HEK293 (cell line): ENCODE measurements around the gene SLC6A3.

Experiments
- CTCF ChIA-PET: fragments of 350-600 bp; formaldehyde crosslinking; extraction: SDS; loops from one replicate; lab custom pipeline; 2021; ENCODE audit warnings: antibody characterized with exemption; lab: Yijun Ruan, JAX
- POLR2A ChIA-PET: fragments of 300-600 bp; formaldehyde crosslinking; extraction: SDS; loops from one replicate; lab custom pipeline; 2020; ENCODE audit warnings: antibody characterized with exemption, inconsistent platforms; lab: Yijun Ruan, JAX
- H3K27ac ChIP-seq: fragments of 200-500 bp; sonication (Bioruptor generic); 2 replicates; pipeline ENCODE4 v1.5.1; 2014; ENCODE audit warnings: low read depth, low read length, control low read depth, inconsistent platforms; ENCODE audit errors: extremely low read depth
- H3K36me3 ChIP-seq, 2 experiments: fragments of 200-500 bp in 1 of 2; sonication (Bioruptor generic) in 1 of 2; 1 replicate in 1 of 2; 2 replicates in 1 of 2; pipeline ENCODE4 v1.5.1; 2014 to 2017; ENCODE audit warnings: inconsistent platforms in 2 of 2, low read length in 2 of 2; ENCODE audit not compliant: control insufficient read depth in 2 of 2, insufficient read depth in 1 of 2
- H3K4me1 ChIP-seq: fragments of 200-500 bp; sonication (Bioruptor generic); 2 replicates; pipeline ENCODE4 v1.5.1; 2014; ENCODE audit warnings: mild to moderate bottlenecking, low read length, inconsistent platforms; ENCODE audit not compliant: control insufficient read depth, insufficient read depth
- H3K4me3 ChIP-seq: 2 replicates; pipeline ENCODE4 v1.5.1; 2011; ENCODE audit warnings: low read depth, mild to moderate bottlenecking, control low read depth, low read length, moderate library complexity
- H3K9me3 ChIP-seq: fragments of 200-500 bp; sonication (Bioruptor generic); 2 replicates; pipeline ENCODE4 v1.5.1; 2014; ENCODE audit warnings: low read depth, low read length, inconsistent platforms; ENCODE audit not compliant: control insufficient read depth, insufficient read depth
- ATF2 ChIP-seq: fragments of 450-650 bp; formaldehyde crosslinking; IDR thresholded peaks from 2 replicates; pipeline ENCODE4 v1.5.1; 2016; ENCODE audit warnings: missing biosample characterization, missing genetic modification characterization, low read depth
- EGR2 ChIP-seq: fragments of 450-650 bp; formaldehyde crosslinking; IDR thresholded peaks from 2 replicates; pipeline ENCODE4 v1.5.1; 2016; ENCODE audit warnings: low read depth, missing biosample characterization, missing genetic modification characterization
- HOXD13 ChIP-seq: sonication (generic); formaldehyde crosslinking; IDR thresholded peaks from 2 replicates; pipeline ENCODE4 v1.8.0; 2022; ENCODE audit warnings: missing genetic modification reagents, borderline replicate concordance
- KLF8 ChIP-seq: fragments of 450-650 bp; formaldehyde crosslinking; IDR thresholded peaks from 2 replicates; pipeline ENCODE4 v1.5.1; 2016; ENCODE audit warnings: missing biosample characterization, missing genetic modification characterization
- REPIN1 ChIP-seq: fragments of 450-650 bp; formaldehyde crosslinking; IDR thresholded peaks from 2 replicates; pipeline ENCODE4 v1.5.1; 2017; ENCODE audit warnings: missing biosample characterization, missing genetic modification characterization, low read depth
- ZEB2 ChIP-seq: fragments of 450-650 bp; formaldehyde crosslinking; IDR thresholded peaks from 2 replicates; pipeline ENCODE4 v1.5.1; 2016; ENCODE audit warnings: missing biosample characterization, missing genetic modification characterization
- ZFHX2 ChIP-seq: fragments of 450-650 bp; formaldehyde crosslinking; conservative IDR thresholded peaks from 2 replicates; pipeline ENCODE4 v1.5.1; 2016; ENCODE audit warnings: missing biosample characterization, missing genetic modification characterization
- ZIC2 ChIP-seq: fragments of 450-650 bp; formaldehyde crosslinking; IDR thresholded peaks from 2 replicates; pipeline ENCODE4 v1.5.1; 2016; ENCODE audit warnings: missing biosample characterization, missing genetic modification characterization
- ZNF16 ChIP-seq: fragments of 450-650 bp; formaldehyde crosslinking; IDR thresholded peaks from 2 replicates; pipeline ENCODE4 v1.5.1; 2016; ENCODE audit warnings: low read depth, missing biosample characterization, missing genetic modification characterization
- ZNF202 ChIP-seq: fragments of 450-650 bp; formaldehyde crosslinking; IDR thresholded peaks from 2 replicates; pipeline ENCODE4 v1.5.1; 2016; ENCODE audit warnings: missing biosample characterization, missing genetic modification characterization, borderline replicate concordance
- ZNF266 ChIP-seq: fragments of 450-650 bp; formaldehyde crosslinking; IDR thresholded peaks from 2 replicates; pipeline ENCODE4 v1.5.1; 2016; ENCODE audit warnings: missing biosample characterization, missing genetic modification characterization, low read depth
- ZNF404 ChIP-seq: fragments of 450-650 bp; formaldehyde crosslinking; IDR thresholded peaks from 2 replicates; pipeline ENCODE4 v1.5.1; 2017; ENCODE audit warnings: missing biosample characterization, missing genetic modification characterization
- ZNF513 ChIP-seq: fragments of 450-650 bp; IDR thresholded peaks from 2 replicates; pipeline ENCODE4 v1.5.1; 2018; ENCODE audit warnings: missing biosample characterization, missing genetic modification characterization
- ZNF629 ChIP-seq: fragments of 450-650 bp; formaldehyde crosslinking; IDR thresholded peaks from 2 replicates; pipeline ENCODE4 v1.5.1; 2017; ENCODE audit warnings: missing biosample characterization, missing genetic modification characterization
- ZNF704 ChIP-seq: fragments of 450-650 bp; formaldehyde crosslinking; IDR thresholded peaks from 2 replicates; pipeline ENCODE4 v1.5.1; 2016; ENCODE audit warnings: missing biosample characterization, missing genetic modification characterization
- ZSCAN23 ChIP-seq: fragments of 450-650 bp; formaldehyde crosslinking; IDR thresholded peaks from 2 replicates; pipeline ENCODE4 v1.5.1; 2016; ENCODE audit warnings: missing biosample characterization, missing genetic modification characterization
- ZSCAN4 ChIP-seq: fragments of 450-650 bp; formaldehyde crosslinking; IDR thresholded peaks from 2 replicates; pipeline ENCODE4 v1.5.1; 2017; ENCODE audit warnings: missing biosample characterization, missing genetic modification characterization
- TF ChIP-seq, protein P1 (sequence below): fragments of 450-650 bp; formaldehyde crosslinking; IDR thresholded peaks from 2 replicates; pipeline ENCODE4 v1.5.1; 2016; ENCODE audit warnings: missing biosample characterization, missing genetic modification characterization

SLC6A3 gene

GRCh38 chr5:1382248-1382700 is 63.0 kb downstream of the SLC6A3 start (continued):
- no peak for TF ChIP-seq ZSCAN23 (tag by site-specific recombination)
- TF ChIP-seq KLF8 (tag by site-specific recombination): no peak
- TF ChIP-seq ZEB2: no peak
- TF ChIP-seq REPIN1 (tag by site-specific recombination): no peak

DNA sequence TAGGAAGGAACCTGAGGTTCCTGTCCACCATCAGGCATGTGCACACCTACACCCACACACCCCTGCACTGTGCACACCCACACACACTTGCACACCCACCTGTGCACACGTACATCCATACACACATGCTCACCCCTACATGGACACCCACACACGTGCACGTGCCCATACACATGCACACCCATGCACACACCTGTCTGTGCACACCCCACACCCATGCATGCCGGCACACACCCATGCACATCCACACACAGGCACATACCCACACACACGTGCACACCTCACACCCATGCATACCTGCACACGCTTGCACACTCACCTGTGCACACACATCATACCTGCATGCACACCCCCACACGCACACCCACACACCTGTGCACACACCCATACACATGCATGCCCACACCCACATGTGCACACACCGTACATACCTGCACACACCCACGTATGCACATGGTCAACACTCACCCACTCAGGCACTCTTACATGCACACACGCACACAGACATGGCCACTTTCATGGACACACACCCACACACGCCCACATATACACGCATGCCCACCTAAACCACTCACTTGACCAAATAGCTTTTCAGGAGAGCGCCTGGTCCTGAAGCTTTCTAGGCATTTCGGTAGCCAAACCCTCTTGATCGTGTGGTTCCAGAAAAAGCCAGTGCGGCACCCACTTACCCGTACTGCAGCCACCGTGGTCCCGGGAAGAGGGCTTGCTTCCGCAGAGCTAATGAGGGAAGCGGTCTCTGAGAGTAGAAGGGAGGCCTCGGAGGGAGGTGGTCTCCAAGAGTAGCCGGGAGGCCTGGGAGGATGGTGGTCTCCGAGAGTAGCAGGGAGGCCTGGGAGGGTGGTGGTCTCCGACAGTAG is 63.6 kb downstream of the SLC6A3 start:
- peaks cover 5% of the 10 kb centered on the region; the same call in 1 of the 2 replicates for H3K4me1 ChIP-seq
- no peaks in the 10 kb centered on the region for H3K9me3 ChIP-seq
- ChIA-PET POLR2A (no interaction called here), CTCF (interaction anchor here (0.6 to 3.5 kb wide), 9 partner anchors 11 to 361 kb away, joined by 3 to 22 read pairs (median 9); no protein-coding TSS in a partner anchor)
- H3K27ac ChIP-seq: no peak overlapping the region
- H3K36me3 ChIP-seq: no peaks in the 10 kb centered on the region
- no peak overlapping the region for H3K4me3 ChIP-seq
- TF ChIP-seq EGR2 (tag by site-specific recombination): peak; percentile 97
- peak; percentile 16; the same call in 1 of the 2 replicates for TF ChIP-seq ZNF704 (tag by site-specific recombination)
- no peak for TF ChIP-seq ATF2
- peak; percentile 77 for TF ChIP-seq ZSCAN4 (tag by site-specific recombination)
- peak; percentile 97 for TF ChIP-seq ZFHX2 (tag by site-specific recombination)
- no peak for TF ChIP-seq ZNF16 (tag by site-specific recombination)
- TF ChIP-seq, all 188 proteins: peak for 4

- TF ChIP-seq ZIC2 (tag by site-specific recombination) (no peak), ZNF202 (tag by site-specific recombination) (no peak), ZNF266 (tag by site-specific recombination) (peak; percentile 92), ZNF404 (no peak), ZNF629 (no peak), ZNF513 (tag by site-specific recombination) (no peak), HOXD13 (CRISPR knock-in tag) (no peak)
- TF ChIP-seq, protein P1, sequence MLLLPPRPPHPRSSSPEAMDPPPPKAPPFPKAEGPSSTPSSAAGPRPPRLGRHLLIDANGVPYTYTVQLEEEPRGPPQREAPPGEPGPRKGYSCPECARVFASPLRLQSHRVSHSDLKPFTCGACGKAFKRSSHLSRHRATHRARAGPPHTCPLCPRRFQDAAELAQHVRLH (tag by site-specific recombination): no peak
- POLR2A ChIA-PET: interaction anchor here (1.1 kb wide), 1 partner anchor 53 kb away, joined by 4 read pairs; no protein-coding TSS in a partner anchor
- no peaks in the 10 kb centered on the region for H3K9me3 ChIP-seq
- peaks cover 5% of the 10 kb centered on the region; the same call in 1 of the 2 replicates for H3K4me1 ChIP-seq
- H3K4me3 ChIP-seq: no peak overlapping the region
- H3K36me3 ChIP-seq: no peaks in the 10 kb centered on the region
- CTCF ChIA-PET: interaction anchor here (0.6 to 3.5 kb wide), 29 partner anchors 9 to 1276 kb away, joined by 3 to 22 read pairs (median 4); partner anchors contain the start of gene CLPTM1L
- 0 out of 2 replicates have a peak overlapping the region, but pooled peaks have one; percentile 9 for H3K27ac ChIP-seq
Measured at GRCh38 chr5:1380910-1381309, 64.3 kb downstream of the SLC6A3 start.
